GM18870 (cell line): ENCODE data around the gene PSAP.

Experiments used
- ATAC-seq: cut with Tn5 transposase; IDR thresholded peaks from one replicate; pipeline ENCODE4 v1.9.1; 2021; ENCODE audit warnings: moderate library complexity; ENCODE audit not compliant: unreplicated experiment

The PSAP gene

DNA sequence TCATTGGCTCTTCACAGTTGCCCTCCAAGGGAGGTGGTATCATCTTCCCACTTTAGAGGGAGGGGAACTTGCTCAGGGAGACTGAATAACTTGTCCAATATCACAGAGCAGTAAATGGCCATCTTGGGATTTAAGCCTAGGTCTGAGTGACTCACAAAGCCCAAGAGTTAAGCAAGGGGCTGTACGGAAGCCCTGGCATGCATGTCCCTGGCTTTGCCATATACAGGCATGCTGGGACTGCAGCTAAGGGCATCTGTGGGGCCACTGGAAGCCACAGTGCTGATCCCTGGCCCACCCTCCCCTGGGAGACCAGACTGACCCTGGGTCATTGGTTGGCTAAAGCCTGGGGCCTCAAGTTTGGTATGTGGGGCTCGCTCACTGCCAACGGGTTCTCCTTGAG lies 80.8 kb downstream of the PSAP start:
- no peak for ATAC-seq

DNA sequence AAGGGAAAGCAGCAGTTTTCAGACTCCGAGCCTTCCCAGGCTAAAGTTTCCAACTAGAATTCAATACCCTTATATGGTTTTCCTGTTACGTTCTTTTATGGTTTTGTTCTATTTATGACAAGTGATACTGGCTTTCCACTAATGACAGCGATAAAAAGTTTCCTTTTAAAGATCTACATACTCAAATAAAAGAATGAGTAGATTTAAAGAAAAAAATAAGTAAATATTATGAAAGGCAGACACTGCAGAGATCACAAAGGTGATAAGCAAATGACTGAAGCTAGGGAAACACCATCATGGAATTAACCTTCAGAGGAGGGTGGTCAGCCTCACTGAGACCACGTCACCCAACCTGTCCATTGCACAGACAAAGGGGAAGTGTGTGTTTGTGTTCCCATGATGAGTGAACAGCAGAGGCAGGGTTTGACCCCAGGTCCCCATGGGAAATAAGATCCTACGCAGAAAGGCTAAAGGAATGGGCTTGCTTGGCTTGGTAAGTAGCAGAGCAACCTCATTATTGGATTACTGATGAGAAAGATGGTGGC lies 81.7 kb downstream of the PSAP start:
- ATAC-seq = peak; percentile 31

GRCh38 chr10:71767420-71768035 lies 83.5 kb downstream of the PSAP start:
- no peak for ATAC-seq

- ATAC-seq = no peak
Measured at GRCh38 chr10:71766717-71767419, 84.2 kb downstream of the PSAP start.
